Smooth muscle cell (in vitro differentiated cells): ENCODE data around the gene COLQ. TPM values are rescaled to one million over a fixed set of nuclear protein-coding genes. Genes with fewer than 3 reads are reported as not detected.

ENCODE experiments used
- DNase-seq: peaks from one replicate; lab custom pipeline; 2025; ENCODE audit not compliant: unreplicated experiment; lab: John Stamatoyannopoulos, UW
- H2AFZ ChIP-seq: fragments of 200-600 bp; sonication (generic); 2 replicates; pipeline ENCODE4 v1.6.0; 2016; ENCODE audit warnings: antibody characterized with exemption, low read depth, mild to moderate bottlenecking
- H3F3A ChIP-seq: fragments of 200-600 bp; sonication (generic); 2 replicates; pipeline ENCODE4 v1.6.0; 2017; ENCODE audit warnings: antibody characterized with exemption, low read depth
- H3K27ac ChIP-seq: fragments of 200-600 bp; sonication (generic); 2 replicates; pipeline ENCODE4 v1.5.1; 2016; ENCODE audit warnings: low read depth, mild to moderate bottlenecking
- H3K27me3 ChIP-seq: fragments of 200-600 bp; sonication (generic); 2 replicates; pipeline ENCODE4 v1.6.1; 2016; ENCODE audit warnings: low read depth, mild to moderate bottlenecking
- H3K36me3 ChIP-seq: fragments of 200-600 bp; sonication (generic); 2 replicates; pipeline ENCODE4 v1.5.1; 2016; ENCODE audit warnings: low read depth
- H3K4me1 ChIP-seq: fragments of 200-600 bp; sonication (generic); 2 replicates; pipeline ENCODE4 v1.5.1; 2016; ENCODE audit warnings: low read depth
- H3K4me2 ChIP-seq: fragments of 200-600 bp; sonication (generic); 2 replicates; pipeline ENCODE4 v1.6.0; 2016; ENCODE audit warnings: mild to moderate bottlenecking
- H3K4me3 ChIP-seq: fragments of 200-600 bp; sonication (generic); 2 replicates; pipeline ENCODE4 v1.5.1; 2016; ENCODE audit warnings: mild to moderate bottlenecking
- H3K79me2 ChIP-seq: fragments of 200-600 bp; sonication (generic); 2 replicates; pipeline ENCODE4 v1.6.0; 2016; ENCODE audit warnings: low read depth, mild to moderate bottlenecking
- H3K9ac ChIP-seq: fragments of 200-600 bp; sonication (generic); 2 replicates; pipeline ENCODE4 v1.6.0; 2016; ENCODE audit warnings: low read depth
- H3K9me3 ChIP-seq: fragments of 200-600 bp; sonication (generic); replicated peaks from 2 replicates; pipeline ENCODE4 v1.5.1; 2016; ENCODE audit warnings: low read depth
- H4K20me1 ChIP-seq: fragments of 200-600 bp; sonication (generic); 2 replicates; pipeline ENCODE4 v1.6.0; 2016; ENCODE audit warnings: low read depth
- CTCF ChIP-seq: fragments of 200-600 bp; sonication (generic); IDR thresholded peaks from 2 replicates; pipeline ENCODE4 v1.5.1; 2017; ENCODE audit warnings: borderline replicate concordance, mild to moderate bottlenecking, antibody characterized with exemption; ENCODE audit not compliant: insufficient read depth, poor library complexity, severe bottlenecking
- WGBS: methylation state at CpG from one replicate; pipeline ENCODE4 v1.1.7; 2016; ENCODE audit warnings: low lambda C conversion rate; 5-methylcytosine and 5-hydroxymethylcytosine counted together
- microRNA-seq: library from miRNA; unstranded; fragments of <30 nt; microRNA quantifications from one replicate; pipeline ENCODE4, GENCODE V29; 2016; ENCODE audit warnings: borderline number of aligned reads
- polyA plus RNA-seq: library from polyadenylated mRNA; unstranded; fragments of >200 nt; fragmentation: Nextera tagmentation; extraction: Ambion mirVana; gene quantifications from 2 replicates; pipeline ENCODE4 v1.2.1, GENCODE V29; 2016
- small RNA-seq: library from RNA; depleted of rRNA; stranded (forward); fragments of <200 nt; gene quantifications from one replicate; pipeline ENCODE3, GENCODE V24; 2014
- total RNA-seq: library from RNA; depleted of rRNA; stranded (reverse); fragments of >200 nt; gene quantifications from 2 replicates; pipeline ENCODE4 v1.2.3, GENCODE V29; 2014

COLQ gene
- total and polyA plus RNA-seq, 2 experiments from 2014 or later: 0.69 to 1.8 TPM

- H3K9ac ChIP-seq: no peak overlapping the region
- no peaks in the 10 kb centered on the region for H3K79me2 ChIP-seq
- H3K36me3 ChIP-seq: no peaks in the 10 kb centered on the region
- no peaks in the 10 kb centered on the region for H3K27me3 ChIP-seq
- H3K27ac ChIP-seq: no peak overlapping the region
- H3K4me2 ChIP-seq: no peak overlapping the region
- no peak overlapping the region for H3K4me3 ChIP-seq
- no peak for TF ChIP-seq CTCF
- H3K9me3 ChIP-seq: no peaks in the 10 kb centered on the region
- H3F3A ChIP-seq: no peaks in the 10 kb centered on the region
- no peak overlapping the region for H2AFZ ChIP-seq
- no peaks in the 10 kb centered on the region for H3K4me1 ChIP-seq
- 87% methylated on average over 3 of the region's 3 CpGs for WGBS
- H4K20me1 ChIP-seq: no peaks in the 10 kb centered on the region
- DNase-seq: no peak
These were observed 117.5 kb downstream of the COLQ start for GRCh38 chr3:15403965-15404364.

- 98% methylated on average over 3 of the region's 3 CpGs for WGBS
- H3K79me2 ChIP-seq: no peaks in the 10 kb centered on the region
- no peak overlapping the region for H3K9ac ChIP-seq
- H3K27me3 ChIP-seq: no peaks in the 10 kb centered on the region
- DNase-seq: no peak
- TF ChIP-seq CTCF: no peak
- H3K4me1 ChIP-seq: no peaks in the 10 kb centered on the region
- H3F3A ChIP-seq: no peaks in the 10 kb centered on the region
- no peaks in the 10 kb centered on the region for H3K9me3 ChIP-seq
- no peaks in the 10 kb centered on the region for H3K36me3 ChIP-seq
- no peak overlapping the region for H3K27ac ChIP-seq
- no peak overlapping the region for H3K4me2 ChIP-seq
- no peak overlapping the region for H2AFZ ChIP-seq
- no peaks in the 10 kb centered on the region for H4K20me1 ChIP-seq
- H3K4me3 ChIP-seq: no peak overlapping the region
These were observed 118.0 kb downstream of the COLQ start for GRCh38 chr3:15403495-15403894.

GRCh38 chr3:15401936-15402335 lies 119.6 kb downstream of the COLQ start:
- Histone ChIP-seq H3K36me3 (no peaks in the 10 kb centered on the region), H4K20me1 (no peaks in the 10 kb centered on the region), H3K27me3 (no peaks in the 10 kb centered on the region), H3K9me3 (no peaks in the 10 kb centered on the region), H3K9ac (no peak overlapping the region), H3K4me1 (no peaks in the 10 kb centered on the region), H2AFZ (no peak overlapping the region), H3K4me3 (no peak overlapping the region), H3K27ac (no peak overlapping the region), H3F3A (no peaks in the 10 kb centered on the region), H3K4me2 (no peak overlapping the region), H3K79me2 (no peaks in the 10 kb centered on the region)
- TF ChIP-seq CTCF: no peak
- WGBS: 93% methylated on average over 4 of the region's 4 CpGs
- no peak for DNase-seq

Small RNA genes within 50 kb of the gene (microRNA-seq; reads per million reads assigned to microRNA genes)
- not detected for gene MIR4270

Small RNA genes within 50 kb of the gene (small RNA-seq; reads per million reads assigned to genes)
- gene MIR4270 (not detected), gene RN7SL110P (not detected), gene RNU6-1024P (not detected)

Other genes with a start within 250 kb of the COLQ start
- 7.9 and 12.7 TPM in 2 replicates for gene SH3BP5, start 189.1 kb downstream of the COLQ start, total RNA-seq
- gene SH3BP5, start 189.1 kb downstream of the COLQ start, polyA plus RNA-seq: 10.7 and 15.3 TPM in 2 replicates
- gene METTL6, start 94.2 kb downstream of the COLQ start, total RNA-seq: 17.0 and 37.3 TPM in 2 replicates
- gene METTL6, start 94.2 kb downstream of the COLQ start, polyA plus RNA-seq: 12.8 and 16.0 TPM in 2 replicates
- gene EAF1, start 94.1 kb downstream of the COLQ start, total RNA-seq: 22.1 and 22.9 TPM in 2 replicates
- gene EAF1, start 94.1 kb downstream of the COLQ start, polyA plus RNA-seq: 9.5 and 11.3 TPM in 2 replicates
- 13.0 and 17.9 TPM in 2 replicates for gene HACL1, start 79.9 kb upstream of the COLQ start, total RNA-seq
- gene HACL1, start 79.9 kb upstream of the COLQ start, polyA plus RNA-seq: 11.8 and 16.3 TPM in 2 replicates
- gene BTD, start 80.0 kb upstream of the COLQ start, total RNA-seq: 9.4 and 20.9 TPM in 2 replicates
- gene BTD, start 80.0 kb upstream of the COLQ start, polyA plus RNA-seq: 16.3 and 23.6 TPM in 2 replicates